ENCODE data around the gene FBXO27.
A peak's percentile ranks its signal among the peaks of the same experiment; 100 is the strongest.
"Not testable (repeated sequence)": the region's sequence is repeated elsewhere in the genome, so short reads cannot be mapped to it uniquely, and the experiment has no call there.

Gene FBXO27

GRCh38 chr19:39032063-39032918 lies at the start of gene FBXO27:
Gene FBXO27, minus strand, starts transcription at chr19:39032549. Its CDS starts 322 bp downstream, at chr19:39032227.
- DNase-seq, result peak in 47 of 56 donors; percentile 5 to 76 (median 57)

- no peak for DNase-seq
Measured at GRCh38 chr19:39080431-39080830, 48.1 kb upstream of the FBXO27 start.

GRCh38 chr19:39078436-39079200 lies 46.3 kb upstream of the FBXO27 start:
- peak in 33 of 56 donors; percentile 1 to 90 (median 46) for DNase-seq

GRCh38 chr19:39077323-39077722 lies 45.0 kb upstream of the FBXO27 start:
- DNase-seq, result no peak

GRCh38 chr19:39074942-39075341 lies 42.6 kb upstream of the FBXO27 start:
- no peak for DNase-seq

GRCh38 chr19:39074205-39074692 lies 41.9 kb upstream of the FBXO27 start:
- DNase-seq, result no peak

- no peak for DNase-seq
Measured at GRCh38 chr19:39070888-39071287, 38.5 kb upstream of the FBXO27 start.

- not testable (repeated sequence) for DNase-seq
Measured at GRCh38 chr19:39068259-39068658, 35.9 kb upstream of the FBXO27 start.

- DNase-seq, result no peak
Measured at GRCh38 chr19:39067104-39067503, 34.8 kb upstream of the FBXO27 start.

GRCh38 chr19:39065928-39066327 lies 33.6 kb upstream of the FBXO27 start:
- DNase-seq, result no peak

- DNase-seq, result peak in 2 of 56 donors; percentile 3 to 14
Measured at GRCh38 chr19:39064405-39064804, 32.1 kb upstream of the FBXO27 start.

- DNase-seq, result no peak
Measured at GRCh38 chr19:39060171-39060570, 27.8 kb upstream of the FBXO27 start.

- no peak for DNase-seq
Measured at GRCh38 chr19:39059302-39059701, 27.0 kb upstream of the FBXO27 start.

- DNase-seq, result no peak
Measured at GRCh38 chr19:39057615-39058014, 25.3 kb upstream of the FBXO27 start.

- no peak for DNase-seq
Measured at GRCh38 chr19:39054091-39054470, 21.7 kb upstream of the FBXO27 start.

GRCh38 chr19:39053276-39054090 lies 21.1 kb upstream of the FBXO27 start:
- peak in 30 of 56 donors; percentile 1 to 70 (median 37) for DNase-seq

GRCh38 chr19:39052846-39053245 lies 20.5 kb upstream of the FBXO27 start:
- DNase-seq, result peak in 28 of 56 donors; percentile 4 to 59 (median 39)

GRCh38 chr19:39052243-39052746 lies 19.9 kb upstream of the FBXO27 start:
- DNase-seq, result peak in 53 of 56 donors; percentile 8 to 89 (median 51)

- no peak for DNase-seq
Measured at GRCh38 chr19:39047073-39047472, 14.7 kb upstream of the FBXO27 start.

GRCh38 chr19:39046037-39046821 lies 13.9 kb upstream of the FBXO27 start:
- no peak for DNase-seq
